NCI-H1092 treated with DMSO at 0.1 percent for 48 hours (cell line): ENCODE results near the gene A3GALT2.
A peak's percentile ranks its signal among the peaks of the same experiment; 100 is the strongest.
"Not testable (repeated sequence)": the region's sequence is repeated elsewhere in the genome, so short reads cannot be mapped to it uniquely, and the experiment has no call there.

Source experiments
- DNase-seq: peaks from one replicate; lab custom pipeline; 2025; lab: John Stamatoyannopoulos, UW

The A3GALT2 gene

GRCh38 chr1:33311706-33312412, 9.0 kb downstream of the A3GALT2 start:
- DNase-seq: no peak

- no peak for DNase-seq
Observed at GRCh38 chr1:33310702-33311101, 10.2 kb downstream of the A3GALT2 start.

GRCh38 chr1:33309351-33309750, 11.5 kb downstream of the A3GALT2 start:
- not testable (repeated sequence) for DNase-seq

GRCh38 chr1:33307494-33307864, 13.4 kb downstream of the A3GALT2 start:
- DNase-seq: no peak

GRCh38 chr1:33306653-33307493, 14.0 kb downstream of the A3GALT2 start:
- DNase-seq: no peak

- DNase-seq: no peak
Observed at GRCh38 chr1:33305816-33306652, 14.9 kb downstream of the A3GALT2 start.

- no peak for DNase-seq
Observed at GRCh38 chr1:33305016-33305415, 15.9 kb downstream of the A3GALT2 start.

- no peak for DNase-seq
Observed at GRCh38 chr1:33302325-33302724, 18.6 kb downstream of the A3GALT2 start.

GRCh38 chr1:33301273-33301984, 19.5 kb downstream of the A3GALT2 start:
- DNase-seq: no peak

GRCh38 chr1:33300673-33301072, 20.2 kb downstream of the A3GALT2 start:
- no peak for DNase-seq

- no peak for DNase-seq
Observed at GRCh38 chr1:33299461-33300155, 21.3 kb downstream of the A3GALT2 start.

- peak; percentile 53 for DNase-seq
Observed at GRCh38 chr1:33298623-33299277, 22.1 kb downstream of the A3GALT2 start.

GRCh38 chr1:33297911-33298622, 22.8 kb downstream of the A3GALT2 start:
- no peak for DNase-seq

GRCh38 chr1:33296824-33297223, 24.1 kb downstream of the A3GALT2 start:
- no peak for DNase-seq

- DNase-seq: no peak
Observed at GRCh38 chr1:33296082-33296458, 24.8 kb downstream of the A3GALT2 start.

GRCh38 chr1:33295450-33296081, 25.3 kb downstream of the A3GALT2 start:
- peak; percentile 75 for DNase-seq

- DNase-seq: no peak
Observed at GRCh38 chr1:33295023-33295422, 25.9 kb downstream of the A3GALT2 start.

GRCh38 chr1:33294071-33295010, 26.6 kb downstream of the A3GALT2 start:
- DNase-seq: no peak
